SK-N-SH (cell line): Measurements from ENCODE around the gene PHLDA3. TPM values are rescaled to one million over a fixed set of nuclear protein-coding genes. Genes with fewer than 3 reads are reported as not detected.

Experiments
- CTCF ChIA-PET: fragments of 300-600, 350-600 bp; formaldehyde crosslinking; extraction: SDS; loops from one replicate; lab custom pipeline; 2021; lab: Yijun Ruan, JAX
- POLR2A ChIA-PET: fragments of 350-600 bp; sonication (Branson Sonifier 250); formaldehyde crosslinking; extraction: SDS; loops from one replicate; lab custom pipeline; 2020; ENCODE audit warnings: antibody characterized with exemption, inconsistent platforms; lab: Yijun Ruan, JAX
- DNase-seq: peaks from one replicate; pipeline ENCODE4 v3.0.0; 2012
- H2AFZ ChIP-seq: fragments of 200-600 bp; sonication (generic); 2 replicates; pipeline ENCODE4 v1.8.1; 2016; ENCODE audit warnings: antibody characterized with exemption, mild to moderate bottlenecking, low read depth
- H3F3A ChIP-seq: fragments of 200-600 bp; sonication (generic); replicated peaks from 2 replicates; pipeline ENCODE3; 2016; ENCODE audit warnings: antibody characterized with exemption, mild to moderate bottlenecking; ENCODE audit not compliant: insufficient read depth
- H3K27ac ChIP-seq, 2 experiments: fragments of 200-500 bp in 1 of 2; fragments of 200-600 bp in 1 of 2; sonication (Bioruptor generic) in 1 of 2; sonication (generic), shearing (Covaris generic) in 1 of 2; 2 replicates each; pipeline versions ENCODE4 v1.5.1 to v1.6.1; 2014 to 2016; ENCODE audit warnings: low read depth in 2 of 2, inconsistent platforms in 1 of 2, low read length in 1 of 2, mild to moderate bottlenecking in 1 of 2, mixed read lengths in 1 of 2
- H3K27me3 ChIP-seq: fragments of 200-600 bp; sonication (generic), shearing (Covaris generic); 2 replicates; pipeline ENCODE4 v1.6.1; 2016; ENCODE audit warnings: mixed run types; ENCODE audit not compliant: insufficient read depth
- H3K36me3 ChIP-seq, 2 experiments: fragments of 200-500 bp in 1 of 2; fragments of 200-600 bp in 1 of 2; sonication (Bioruptor generic) in 1 of 2; sonication (generic) in 1 of 2; replicated peaks in 1 of 2; 2 replicates each; pipeline versions ENCODE3 to v1.5.1; 2014 to 2016; ENCODE audit warnings: low read length in 1 of 2, mild to moderate bottlenecking in 1 of 2; ENCODE audit not compliant: insufficient read depth in 2 of 2, control insufficient read depth in 1 of 2
- H3K4me1 ChIP-seq, 2 experiments: fragments of 200-500 bp in 1 of 2; fragments of 200-600 bp in 1 of 2; sonication (Bioruptor generic) in 1 of 2; sonication (generic), shearing (Covaris generic) in 1 of 2; 2 replicates each; pipeline versions ENCODE4 v1.5.1 to v1.6.1; 2014 to 2016; ENCODE audit warnings: low read depth in 1 of 2, low read length in 1 of 2, mixed run types in 1 of 2; ENCODE audit not compliant: insufficient read depth in 2 of 2, control insufficient read depth in 1 of 2
- H3K4me2 ChIP-seq: fragments of 200-600 bp; sonication (generic), shearing (Covaris generic); 2 replicates; pipeline ENCODE4 v1.6.1; 2017; ENCODE audit warnings: mixed run types
- H3K4me3 ChIP-seq, 2 experiments: fragments of 200-500 bp in 1 of 2; fragments of 200-600 bp in 1 of 2; sonication (Bioruptor generic) in 1 of 2; sonication (generic), shearing (Covaris generic) in 1 of 2; 2 replicates each; pipeline versions ENCODE4 v1.5.1 to v1.8.1; 2014 to 2016; ENCODE audit warnings: low read depth in 2 of 2, inconsistent platforms in 1 of 2, low read length in 1 of 2, mild to moderate bottlenecking in 1 of 2, mixed read lengths in 1 of 2, moderate library complexity in 1 of 2
- H3K79me2 ChIP-seq: fragments of 200-600 bp; sonication (generic); 2 replicates; pipeline ENCODE4 v1.8.1; 2017; ENCODE audit warnings: mild to moderate bottlenecking; ENCODE audit not compliant: insufficient read depth
- H3K9ac ChIP-seq: fragments of 200-600 bp; sonication (generic); 2 replicates; pipeline ENCODE4 v1.6.1; 2017; ENCODE audit warnings: mixed run types
- H3K9me2 ChIP-seq: fragments of 200-600 bp; sonication (generic); 2 replicates; pipeline ENCODE4 v1.6.1; 2017; ENCODE audit warnings: mixed run types
- H3K9me3 ChIP-seq: fragments of 200-600 bp; sonication (generic); 2 replicates; pipeline ENCODE4 v1.6.1; 2017; ENCODE audit warnings: mixed run types, mild to moderate bottlenecking, moderate library complexity
- H4K20me1 ChIP-seq: fragments of 200-600 bp; sonication (generic); 2 replicates; pipeline ENCODE4 v1.6.1; 2017; ENCODE audit warnings: mild to moderate bottlenecking, mixed run types; ENCODE audit not compliant: insufficient read depth
- CHD2 ChIP-seq: fragments of 150-350 bp; IDR thresholded peaks from 2 replicates; pipeline ENCODE4 v1.6.1; 2018; ENCODE audit warnings: low read length; ENCODE audit not compliant: partially characterized antibody
- EP300 ChIP-seq, 2 experiments: IDR thresholded peaks; 2 replicates each; pipeline versions ENCODE4 v1.4.0 to v1.6.1; 2012; ENCODE audit warnings: borderline replicate concordance in 1 of 2, low read depth in 1 of 2, low read length in 1 of 2
- FOXM1 ChIP-seq: IDR thresholded peaks from 2 replicates; pipeline ENCODE4 v1.4.0; 2012; ENCODE audit warnings: low read depth, mild to moderate bottlenecking
- MEF2A ChIP-seq: IDR thresholded peaks from 2 replicates; pipeline ENCODE4 v1.4.0; 2012; ENCODE audit warnings: low read depth, borderline replicate concordance
- MXI1 ChIP-seq: IDR thresholded peaks from 2 replicates; pipeline ENCODE4 v1.6.1; 2012; ENCODE audit warnings: mild to moderate bottlenecking, low read depth, low read length, improper control_type of control experiment
- NFIC ChIP-seq: IDR thresholded peaks from 2 replicates; pipeline ENCODE4 v1.4.0; 2012; ENCODE audit warnings: borderline replicate concordance
- POLR2AphosphoS5 ChIP-seq: IDR thresholded peaks from 2 replicates; pipeline ENCODE4 v1.6.1; 2012; ENCODE audit warnings: low read depth, low read length
- RAD21 ChIP-seq: IDR thresholded peaks from 2 replicates; pipeline ENCODE4 v1.6.1; 2012; ENCODE audit warnings: mild to moderate bottlenecking, low read length
- RFX5 ChIP-seq: IDR thresholded peaks from 2 replicates; pipeline ENCODE4 v1.6.1; 2012; ENCODE audit warnings: mild to moderate bottlenecking, improper control_type of control experiment, low read length
- SMC3 ChIP-seq: IDR thresholded peaks from 2 replicates; pipeline ENCODE4 v1.6.1; 2012; ENCODE audit warnings: low read depth, low read length, improper control_type of control experiment
- WGBS: methylation state at CpG from one replicate; pipeline ENCODE4 v1.1.6; 2017; ENCODE audit warnings: low lambda C conversion rate; 5-methylcytosine and 5-hydroxymethylcytosine counted together
- polyA plus RNA-seq, 3 experiments: library from polyadenylated mRNA; depleted of rRNA; stranded (reverse); fragments of >200 nt; gene quantifications; 2 replicates each; pipeline ENCODE4 v1.2.3, GENCODE V29; 2012
- TF ChIP-seq, protein P1 (sequence below): fragments of 200-600 bp; sonication (generic); IDR thresholded peaks from 2 replicates; pipeline ENCODE4 v1.6.1; 2017; ENCODE audit warnings: antibody characterized with exemption, mild to moderate bottlenecking, moderate library complexity
- TF ChIP-seq, protein P2 (sequence below): IDR thresholded peaks from 2 replicates; pipeline ENCODE4 v1.4.0; 2012; ENCODE audit warnings: low read depth, borderline replicate concordance
- TF ChIP-seq, protein P3 (sequence below): IDR thresholded peaks from 2 replicates; pipeline ENCODE4 v1.6.1; 2012; ENCODE audit warnings: mild to moderate bottlenecking, low read depth, low read length, moderate library complexity
- TF ChIP-seq, protein P4 (sequence below): IDR thresholded peaks from 2 replicates; pipeline ENCODE4 v1.4.0; 2012; ENCODE audit warnings: low read depth

Gene PHLDA3
- polyA plus RNA-seq, 1 of the 3 experiments (the other 2 are of a cell fraction): 105 TPM

DNA sequence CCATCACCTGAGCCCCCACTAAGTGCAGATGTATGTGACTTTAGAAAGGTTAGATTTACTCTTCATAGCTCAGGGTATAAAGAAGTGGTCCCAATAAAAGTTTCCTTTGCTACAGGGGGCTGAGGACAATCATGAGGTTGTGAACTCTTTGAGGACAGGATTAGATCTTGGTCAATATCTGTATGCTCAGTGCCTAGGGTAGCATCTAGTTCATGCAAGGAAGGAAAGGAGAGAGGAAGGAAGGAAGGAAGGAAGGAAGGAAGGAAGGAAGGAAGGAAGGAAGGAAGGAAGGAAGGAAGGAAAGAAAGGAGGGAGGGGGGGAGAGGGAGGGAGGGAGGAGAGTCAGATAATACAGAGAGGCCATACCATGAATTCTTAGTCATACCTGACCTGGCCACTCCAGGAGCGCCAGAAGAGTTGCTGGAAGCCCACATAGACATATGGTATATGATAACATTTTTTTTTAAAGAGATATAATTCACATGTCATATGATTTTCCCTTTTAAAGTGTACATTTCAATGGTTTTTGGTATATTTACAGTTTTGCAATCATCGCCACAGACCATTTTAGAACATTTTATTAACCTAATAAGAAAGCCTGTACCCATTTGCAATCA lies 47.6 kb upstream of the PHLDA3 start:
- H3K9me2 ChIP-seq: no peaks in the 10 kb centered on the region
- TF ChIP-seq, protein P1, sequence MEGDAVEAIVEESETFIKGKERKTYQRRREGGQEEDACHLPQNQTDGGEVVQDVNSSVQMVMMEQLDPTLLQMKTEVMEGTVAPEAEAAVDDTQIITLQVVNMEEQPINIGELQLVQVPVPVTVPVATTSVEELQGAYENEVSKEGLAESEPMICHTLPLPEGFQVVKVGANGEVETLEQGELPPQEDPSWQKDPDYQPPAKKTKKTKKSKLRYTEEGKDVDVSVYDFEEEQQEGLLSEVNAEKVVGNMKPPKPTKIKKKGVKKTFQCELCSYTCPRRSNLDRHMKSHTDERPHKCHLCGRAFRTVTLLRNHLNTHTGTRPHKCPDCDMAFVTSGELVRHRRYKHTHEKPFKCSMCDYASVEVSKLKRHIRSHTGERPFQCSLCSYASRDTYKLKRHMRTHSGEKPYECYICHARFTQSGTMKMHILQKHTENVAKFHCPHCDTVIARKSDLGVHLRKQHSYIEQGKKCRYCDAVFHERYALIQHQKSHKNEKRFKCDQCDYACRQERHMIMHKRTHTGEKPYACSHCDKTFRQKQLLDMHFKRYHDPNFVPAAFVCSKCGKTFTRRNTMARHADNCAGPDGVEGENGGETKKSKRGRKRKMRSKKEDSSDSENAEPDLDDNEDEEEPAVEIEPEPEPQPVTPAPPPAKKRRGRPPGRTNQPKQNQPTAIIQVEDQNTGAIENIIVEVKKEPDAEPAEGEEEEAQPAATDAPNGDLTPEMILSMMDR: no peak
- TF ChIP-seq SMC3 (no peak), MEF2A (no peak), CHD2 (no peak), RFX5 (no peak), MXI1 (no peak), EP300 (IDR thresholded peaks at IDR 0.05; ENCODE audit: borderline replicate concordance in 1 of 2, low read depth in 1 of 2, low read length in 1 of 2) (no peak), RAD21 (no peak), NFIC (no peak), FOXM1 (no peak), POLR2AphosphoS5 (no peak)
- TF ChIP-seq, protein P2, sequence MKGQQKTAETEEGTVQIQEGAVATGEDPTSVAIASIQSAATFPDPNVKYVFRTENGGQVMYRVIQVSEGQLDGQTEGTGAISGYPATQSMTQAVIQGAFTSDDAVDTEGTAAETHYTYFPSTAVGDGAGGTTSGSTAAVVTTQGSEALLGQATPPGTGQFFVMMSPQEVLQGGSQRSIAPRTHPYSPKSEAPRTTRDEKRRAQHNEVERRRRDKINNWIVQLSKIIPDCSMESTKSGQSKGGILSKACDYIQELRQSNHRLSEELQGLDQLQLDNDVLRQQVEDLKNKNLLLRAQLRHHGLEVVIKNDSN: no peak
- TF ChIP-seq, protein P3, sequence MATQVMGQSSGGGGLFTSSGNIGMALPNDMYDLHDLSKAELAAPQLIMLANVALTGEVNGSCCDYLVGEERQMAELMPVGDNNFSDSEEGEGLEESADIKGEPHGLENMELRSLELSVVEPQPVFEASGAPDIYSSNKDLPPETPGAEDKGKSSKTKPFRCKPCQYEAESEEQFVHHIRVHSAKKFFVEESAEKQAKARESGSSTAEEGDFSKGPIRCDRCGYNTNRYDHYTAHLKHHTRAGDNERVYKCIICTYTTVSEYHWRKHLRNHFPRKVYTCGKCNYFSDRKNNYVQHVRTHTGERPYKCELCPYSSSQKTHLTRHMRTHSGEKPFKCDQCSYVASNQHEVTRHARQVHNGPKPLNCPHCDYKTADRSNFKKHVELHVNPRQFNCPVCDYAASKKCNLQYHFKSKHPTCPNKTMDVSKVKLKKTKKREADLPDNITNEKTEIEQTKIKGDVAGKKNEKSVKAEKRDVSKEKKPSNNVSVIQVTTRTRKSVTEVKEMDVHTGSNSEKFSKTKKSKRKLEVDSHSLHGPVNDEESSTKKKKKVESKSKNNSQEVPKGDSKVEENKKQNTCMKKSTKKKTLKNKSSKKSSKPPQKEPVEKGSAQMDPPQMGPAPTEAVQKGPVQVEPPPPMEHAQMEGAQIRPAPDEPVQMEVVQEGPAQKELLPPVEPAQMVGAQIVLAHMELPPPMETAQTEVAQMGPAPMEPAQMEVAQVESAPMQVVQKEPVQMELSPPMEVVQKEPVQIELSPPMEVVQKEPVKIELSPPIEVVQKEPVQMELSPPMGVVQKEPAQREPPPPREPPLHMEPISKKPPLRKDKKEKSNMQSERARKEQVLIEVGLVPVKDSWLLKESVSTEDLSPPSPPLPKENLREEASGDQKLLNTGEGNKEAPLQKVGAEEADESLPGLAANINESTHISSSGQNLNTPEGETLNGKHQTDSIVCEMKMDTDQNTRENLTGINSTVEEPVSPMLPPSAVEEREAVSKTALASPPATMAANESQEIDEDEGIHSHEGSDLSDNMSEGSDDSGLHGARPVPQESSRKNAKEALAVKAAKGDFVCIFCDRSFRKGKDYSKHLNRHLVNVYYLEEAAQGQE: no peak
- TF ChIP-seq, protein P4, sequence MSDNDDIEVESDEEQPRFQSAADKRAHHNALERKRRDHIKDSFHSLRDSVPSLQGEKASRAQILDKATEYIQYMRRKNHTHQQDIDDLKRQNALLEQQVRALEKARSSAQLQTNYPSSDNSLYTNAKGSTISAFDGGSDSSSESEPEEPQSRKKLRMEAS: no peak
- H3K4me3 ChIP-seq: no peak overlapping the region
- ChIA-PET POLR2A (no interaction called here), CTCF (interaction anchor here (0.8 to 31.9 kb wide), 7 partner anchors 17 to 278 kb away, joined by 4 to 860 read pairs (median 4); partner anchors contain the start of gene NAV1)
- no peak overlapping the region for H2AFZ ChIP-seq
- no peaks in the 10 kb centered on the region for H4K20me1 ChIP-seq
- WGBS: 93% methylated on average over 2 of the region's 2 CpGs
- no peaks in the 10 kb centered on the region for H3K36me3 ChIP-seq
- no peaks in the 10 kb centered on the region for H3F3A ChIP-seq
- H3K9me3 ChIP-seq: no peaks in the 10 kb centered on the region
- H3K79me2 ChIP-seq: no peaks in the 10 kb centered on the region
- H3K27ac ChIP-seq: no peak overlapping the region
- DNase-seq: no peak
- H3K27me3 ChIP-seq: no peaks in the 10 kb centered on the region
- H3K9ac ChIP-seq: no peak overlapping the region
- H3K4me1 ChIP-seq: peaks cover 9 to 12% of the 10 kb centered on the region in 2 experiments; a peak in 2 of 4 replicates
- no peak overlapping the region for H3K4me2 ChIP-seq
